ENCODE data around the gene GMCL1.

GMCL1 gene

GRCh38 chr2:69829256-69830044 is at the start of gene GMCL1:
Gene GMCL1 (plus strand): TSS chr2:69829660. CDS start chr2:69829893, 233 bp downstream.
- H3K27me3 Mint-ChIP-seq: no peaks in the 10 kb centered on the region
- peaks cover 11 to 23% of the 10 kb centered on the region in 2 donors for H3K36me3 Mint-ChIP-seq
- H3K4me3 Mint-ChIP-seq: peak within 1 kb of the TSS; percentile 96 to 98
- DNase-seq: peak; percentile 97
- H3K9me3 Mint-ChIP-seq: no peaks in the 10 kb centered on the region
- H3K27ac Mint-ChIP-seq: peak within 1 kb of the TSS; percentile 95
- ATAC-seq (replicated peaks): peak; percentile 96
- H3K4me1 Mint-ChIP-seq: peaks cover 14 to 44% of the 10 kb centered on the region in 2 donors

- no peak for DNase-seq
- Mint-ChIP-seq H3K9me3 (peaks cover 0 to 4% of the 10 kb centered on the region in 2 donors), H3K27ac (peak overlapping the region; percentile 38), H3K4me1 (peaks cover 30 to 53% of the 10 kb centered on the region in 2 donors), H3K36me3 (peaks cover 4 to 23% of the 10 kb centered on the region in 2 donors), H3K27me3 (no peaks in the 10 kb centered on the region), H3K4me3 (peak overlapping the region in 1 of 2 donors; percentile 10)
- peak; percentile 56 to 58 for ATAC-seq (replicated peaks)
Observed at GRCh38 chr2:69780921-69781320, 48.5 kb upstream of the GMCL1 start.

- Mint-ChIP-seq H3K4me3 (peak overlapping the region in 1 of 2 donors; percentile 3), H3K9me3 (peaks cover 0 to 4% of the 10 kb centered on the region in 2 donors), H3K36me3 (peaks cover 6 to 22% of the 10 kb centered on the region in 2 donors), H3K4me1 (peaks cover 28 to 52% of the 10 kb centered on the region in 2 donors), H3K27ac (peak overlapping the region; percentile 49), H3K27me3 (no peaks in the 10 kb centered on the region)
- DNase-seq: no peak
- ATAC-seq (replicated peaks): peak; percentile 66 to 71
Observed at GRCh38 chr2:69781321-69782248, 47.9 kb upstream of the GMCL1 start.

- no peak overlapping the region for H3K27ac Mint-ChIP-seq
Observed at GRCh38 chr2:69784228-69784627, 45.2 kb upstream of the GMCL1 start.

GRCh38 chr2:69785358-69785757 is 44.1 kb upstream of the GMCL1 start:
- no peak overlapping the region for H3K4me3 Mint-ChIP-seq
- peaks cover 29 to 50% of the 10 kb centered on the region in 2 donors for H3K4me1 Mint-ChIP-seq
- no peaks in the 10 kb centered on the region for H3K27me3 Mint-ChIP-seq
- no peaks in the 10 kb centered on the region for H3K9me3 Mint-ChIP-seq
- no peak for DNase-seq
- H3K27ac Mint-ChIP-seq: no peak overlapping the region
- peaks cover 14 to 28% of the 10 kb centered on the region in 2 donors for H3K36me3 Mint-ChIP-seq
- no peak for ATAC-seq (replicated peaks)

More at GRCh38 chr2:69784228-69784627, 45.2 kb upstream of the GMCL1 start:
- Mint-ChIP-seq H3K4me1 (peaks cover 26 to 50% of the 10 kb centered on the region in 2 donors), H3K9me3 (no peaks in the 10 kb centered on the region), H3K27me3 (no peaks in the 10 kb centered on the region), H3K36me3 (peaks cover 14 to 26% of the 10 kb centered on the region in 2 donors), H3K4me3 (no peak overlapping the region)
- DNase-seq (no peak), ATAC-seq (replicated peaks) (no peak)

- H3K36me3 Mint-ChIP-seq: peaks cover 14 to 28% of the 10 kb centered on the region in 2 donors
- no peak overlapping the region for H3K27ac Mint-ChIP-seq
- H3K4me3 Mint-ChIP-seq: no peak overlapping the region
- H3K27me3 Mint-ChIP-seq: no peaks in the 10 kb centered on the region
- DNase-seq: no peak
- no peaks in the 10 kb centered on the region for H3K9me3 Mint-ChIP-seq
- H3K4me1 Mint-ChIP-seq: peaks cover 24 to 49% of the 10 kb centered on the region in 2 donors
- no peak for ATAC-seq (replicated peaks)
Observed at GRCh38 chr2:69786052-69786560, 43.4 kb upstream of the GMCL1 start.

GRCh38 chr2:69789175-69789721 is 40.2 kb upstream of the GMCL1 start:
- Mint-ChIP-seq H3K4me1 (peaks cover 18 to 37% of the 10 kb centered on the region in 2 donors), H3K27ac (peak overlapping the region; percentile 72), H3K4me3 (peak overlapping the region; percentile 42 to 46), H3K9me3 (no peaks in the 10 kb centered on the region), H3K36me3 (peaks cover 11 to 28% of the 10 kb centered on the region in 2 donors), H3K27me3 (no peaks in the 10 kb centered on the region)
- ATAC-seq (replicated peaks) (peak; percentile 37 to 39), DNase-seq (no peak)

GRCh38 chr2:69789772-69790600 is 39.5 kb upstream of the GMCL1 start:
- Mint-ChIP-seq H3K36me3 (peaks cover 11 to 25% of the 10 kb centered on the region in 2 donors), H3K27ac (peak overlapping the region; percentile 72), H3K9me3 (no peaks in the 10 kb centered on the region), H3K4me1 (peaks cover 18 to 37% of the 10 kb centered on the region in 2 donors), H3K27me3 (no peaks in the 10 kb centered on the region), H3K4me3 (peak overlapping the region; percentile 72 to 79)
- ATAC-seq (replicated peaks) (peak; percentile 61 to 75), DNase-seq (no peak)

GRCh38 chr2:69790601-69790959 is 38.9 kb upstream of the GMCL1 start:
- Mint-ChIP-seq H3K9me3 (no peaks in the 10 kb centered on the region), H3K4me1 (peaks cover 18 to 37% of the 10 kb centered on the region in 2 donors), H3K27me3 (no peaks in the 10 kb centered on the region), H3K4me3 (no peak overlapping the region), H3K27ac (no peak overlapping the region), H3K36me3 (peaks cover 11 to 22% of the 10 kb centered on the region in 2 donors)
- ATAC-seq (replicated peaks) (no peak), DNase-seq (no peak)

GRCh38 chr2:69791045-69791444 is 38.4 kb upstream of the GMCL1 start:
- Mint-ChIP-seq H3K27ac (no peak overlapping the region), H3K36me3 (peaks cover 11 to 18% of the 10 kb centered on the region in 2 donors), H3K4me1 (peaks cover 18 to 35% of the 10 kb centered on the region in 2 donors), H3K9me3 (no peaks in the 10 kb centered on the region), H3K27me3 (no peaks in the 10 kb centered on the region), H3K4me3 (no peak overlapping the region)
- DNase-seq (no peak), ATAC-seq (replicated peaks) (no peak)

GRCh38 chr2:69796174-69796573 is 33.3 kb upstream of the GMCL1 start:
- Mint-ChIP-seq H3K9me3 (no peaks in the 10 kb centered on the region), H3K27ac (no peak overlapping the region), H3K36me3 (peaks cover 0 to 6% of the 10 kb centered on the region in 2 donors), H3K4me3 (no peak overlapping the region), H3K4me1 (peaks cover 31 to 34% of the 10 kb centered on the region in 2 donors), H3K27me3 (no peaks in the 10 kb centered on the region)
- ATAC-seq (replicated peaks): no peak
- no peak for DNase-seq

GRCh38 chr2:69797235-69797634 is 32.2 kb upstream of the GMCL1 start:
- H3K9me3 Mint-ChIP-seq: no peaks in the 10 kb centered on the region
- H3K4me1 Mint-ChIP-seq: peaks cover 39 to 43% of the 10 kb centered on the region in 2 donors
- no peak for ATAC-seq (replicated peaks)
- no peak for DNase-seq
- no peaks in the 10 kb centered on the region for H3K27me3 Mint-ChIP-seq
- no peak overlapping the region for H3K27ac Mint-ChIP-seq
- H3K36me3 Mint-ChIP-seq: peaks cover 7 to 11% of the 10 kb centered on the region in 2 donors
- H3K4me3 Mint-ChIP-seq: peak overlapping the region in 1 of 2 donors; percentile 49

GRCh38 chr2:69797836-69798289 is 31.6 kb upstream of the GMCL1 start:
- Mint-ChIP-seq H3K27me3 (no peaks in the 10 kb centered on the region), H3K9me3 (no peaks in the 10 kb centered on the region), H3K4me3 (peak overlapping the region; percentile 46 to 81), H3K27ac (peak overlapping the region; percentile 56), H3K36me3 (peaks cover 8 to 11% of the 10 kb centered on the region in 2 donors), H3K4me1 (peaks cover 39 to 46% of the 10 kb centered on the region in 2 donors)
- no peak for DNase-seq
- no peak for ATAC-seq (replicated peaks)
